ENCODE results near the gene PPP1R26. TPM values are rescaled to one million over a fixed set of nuclear protein-coding genes. Genes with fewer than 3 reads are reported as not detected.

The PPP1R26 gene
- total RNA-seq, 1 experiment from 2014 or later = 32.0 TPM

DNA sequence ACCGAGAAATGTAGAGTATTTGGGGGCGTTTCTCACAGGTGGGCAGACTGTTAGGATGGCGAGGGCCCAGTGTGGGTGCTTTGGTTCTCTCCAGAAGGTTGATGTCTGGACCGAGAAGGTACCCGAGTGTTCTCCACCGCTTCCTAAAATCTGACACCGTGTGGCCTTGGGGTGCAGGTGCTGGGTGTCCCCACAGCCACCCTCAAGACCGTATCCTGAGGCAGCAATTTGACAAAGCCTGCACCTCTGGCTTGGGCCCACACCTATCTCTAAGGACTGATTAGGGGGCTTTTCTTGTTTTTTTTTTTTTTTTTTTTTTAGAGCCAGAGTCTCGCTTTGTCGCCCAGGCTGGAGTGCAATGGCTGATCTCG, 1.3 kb downstream of the PPP1R26 start:
- Histone ChIP-seq H3K9ac (ENCODE audit: low read length) (peak overlapping the region; percentile 82), H3K27ac (ENCODE audit: low read depth, low read length) (peak overlapping the region; percentile 91), H3K27me3 (ENCODE audit: insufficient read depth, low read length) (no peaks in the 10 kb centered on the region), H3K79me2 (ENCODE audit: insufficient read depth, low read length) (peaks cover 30% of the 10 kb centered on the region), H3K4me3 (replicated peaks in 1 of 2; ENCODE audit: low read depth in 1 of 2, low read length in 2 of 2) (peak overlapping the region; percentile 86 to 91), H2AFZ (ENCODE audit: low read depth, low read length, poor library complexity, severe bottlenecking) (no peak overlapping the region), H4K20me1 (ENCODE audit: insufficient read depth) (no peaks in the 10 kb centered on the region), H3K9me3 (ENCODE audit: control insufficient read depth in 1 of 2, insufficient read depth in 1 of 2, low read depth in 1 of 2, low read length in 2 of 2) (no peaks in the 10 kb centered on the region), H3K4me2 (ENCODE audit: low read length) (peak overlapping the region; percentile 98), H3K4me1 (ENCODE audit: control insufficient read depth in 1 of 2, insufficient read depth in 2 of 2, low read length in 2 of 2) (peaks cover 10 to 20% of the 10 kb centered on the region in 2 experiments; a peak in 3 of 4 replicates), H3K36me3 (ENCODE audit: control insufficient read depth in 1 of 2, insufficient read depth in 2 of 2, low read length in 2 of 2) (peaks cover 4 to 23% of the 10 kb centered on the region in 2 experiments; a peak in 3 of 4 replicates), H3K9me2 (ENCODE audit: insufficient read depth) (no peaks in the 10 kb centered on the region)
- ChIA-PET POLR2A (interaction anchor here (1.0 to 1.6 kb wide), 2 partner anchors 10 to 12 kb away, joined by 5 to 6 read pairs; no protein-coding TSS in a partner anchor), RAD21 (ENCODE audit: low non-redundant PET in 1 of 2, low total read pairs in 2 of 2, uncharacterized antibody in 2 of 2, unreplicated experiment in 2 of 2) (no interaction called here), CTCF (interaction anchor here (0.6 to 0.8 kb wide), 2 partner anchors 9 to 15 kb away, joined by 3 read pairs; no protein-coding TSS in a partner anchor)
- peak; percentile 4; the same call in 1 of the 2 replicates for ATAC-seq
- DNase-seq (ENCODE audit: low read depth, low spot score) = no peak
- no peak for TF ChIP-seq FOSL1 (IDR thresholded peaks at IDR 0.05; ENCODE audit: low read depth)
- no peak for TF ChIP-seq MAX (IDR thresholded peaks at IDR 0.05)
- TF ChIP-seq SIN3A (IDR thresholded peaks at IDR 0.05; ENCODE audit: low read depth) = no peak
- no peak for TF ChIP-seq POLR2A (IDR thresholded peaks at IDR 0.05; ENCODE audit: borderline replicate concordance, extremely low read depth, insufficient read depth, insufficient read length)
- no peak for TF ChIP-seq SRF (IDR thresholded peaks at IDR 0.05; ENCODE audit: low read depth)
- TF ChIP-seq ZBTB33 (IDR thresholded peaks at IDR 0.05; ENCODE audit: extremely low read depth, insufficient replicate concordance, low read length) = no peak
- TF ChIP-seq RAD21 (IDR thresholded peaks at IDR 0.05; ENCODE audit: low read depth) = no peak
- intact Hi-C loops (cut with micrococcal nuclease) = no loop called here
- no TSS peak for BruUV-seq (replicated peaks)

Measured in HCT116 (cell line).